ENCODE data around the gene FBXO38.

The FBXO38 gene

DNA sequence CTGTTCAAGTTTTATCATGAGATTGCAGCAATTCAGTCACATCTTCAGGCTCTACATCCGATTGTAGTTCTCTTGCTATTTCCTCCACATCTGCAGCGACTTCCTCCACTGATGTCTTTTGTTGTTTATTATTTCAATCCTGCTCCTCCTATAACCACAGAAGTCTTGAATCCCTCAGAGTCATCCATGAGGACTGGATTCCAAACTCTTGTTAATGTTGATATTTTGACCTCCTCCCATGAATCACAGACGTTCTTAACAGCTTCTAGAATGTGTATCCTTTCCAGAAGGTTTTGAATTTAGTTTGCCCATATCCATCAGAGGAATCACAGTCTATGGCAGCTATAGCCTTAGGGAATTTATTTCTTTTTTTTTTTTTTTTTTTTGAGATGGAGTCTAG is 3.6 kb downstream of the FBXO38 start:
- no peak for DNase-seq

DNA sequence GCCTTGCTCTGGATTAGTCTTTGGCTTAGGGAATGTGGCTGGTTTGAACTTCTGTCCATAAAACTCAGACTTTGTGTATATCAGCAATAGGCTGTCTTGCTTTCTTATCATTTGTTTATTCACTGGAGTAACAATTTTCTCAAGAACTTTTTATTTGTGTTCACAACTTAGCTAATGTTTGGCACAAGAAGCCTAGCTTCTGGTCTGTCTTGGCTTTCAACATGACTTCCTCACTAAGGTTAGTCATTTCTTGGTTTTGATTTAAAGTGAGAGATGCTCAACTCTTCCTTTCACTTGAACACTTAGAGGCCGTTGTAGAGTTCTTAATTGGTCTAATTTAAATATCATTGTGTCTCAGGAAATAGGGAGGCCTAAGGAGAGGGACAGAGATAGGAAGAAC is 4.9 kb downstream of the FBXO38 start:
- DNase-seq = no peak

GRCh38 chr5:148390914-148391313 is 7.2 kb downstream of the FBXO38 start:
- no peak for DNase-seq

- no peak for DNase-seq
These were observed 7.7 kb downstream of the FBXO38 start for GRCh38 chr5:148391422-148391821.

GRCh38 chr5:148393390-148393741 is 9.6 kb downstream of the FBXO38 start:
- no peak for DNase-seq

GRCh38 chr5:148394587-148395019 is 10.8 kb downstream of the FBXO38 start:
- DNase-seq = no peak

GRCh38 chr5:148395031-148395430 is 11.3 kb downstream of the FBXO38 start:
- DNase-seq = no peak

- DNase-seq = no peak
These were observed 14.3 kb downstream of the FBXO38 start for GRCh38 chr5:148397968-148398595.

GRCh38 chr5:148398698-148399121 is 15.0 kb downstream of the FBXO38 start:
- no peak for DNase-seq

- DNase-seq = no peak
These were observed 17.8 kb downstream of the FBXO38 start for GRCh38 chr5:148401604-148402003.

DNA sequence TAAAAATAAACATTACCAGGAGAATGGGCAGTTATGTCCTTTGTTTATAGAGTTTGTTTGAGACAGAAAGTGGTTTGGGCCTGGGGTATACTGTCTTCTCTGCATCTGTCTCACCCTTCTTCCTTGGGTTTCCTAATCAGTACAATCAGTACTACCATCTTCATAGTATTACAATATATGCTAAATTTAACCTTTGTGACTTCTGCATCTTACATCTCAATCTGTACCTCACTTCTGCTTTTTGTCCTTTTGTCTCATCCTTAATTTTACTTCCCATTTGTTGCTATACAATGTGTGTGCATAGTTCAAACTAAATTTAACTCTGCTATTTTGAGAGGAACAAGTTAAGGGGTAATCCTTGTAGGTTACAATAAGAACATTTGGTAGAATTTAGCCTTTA is 19.6 kb downstream of the FBXO38 start:
- DNase-seq = no peak

GRCh38 chr5:148406406-148406805 is 22.6 kb downstream of the FBXO38 start:
- no peak for DNase-seq

GRCh38 chr5:148408092-148408491 is 24.3 kb downstream of the FBXO38 start:
- DNase-seq = no peak

GRCh38 chr5:148412124-148412523 is 28.4 kb downstream of the FBXO38 start:
- no peak for DNase-seq

DNA sequence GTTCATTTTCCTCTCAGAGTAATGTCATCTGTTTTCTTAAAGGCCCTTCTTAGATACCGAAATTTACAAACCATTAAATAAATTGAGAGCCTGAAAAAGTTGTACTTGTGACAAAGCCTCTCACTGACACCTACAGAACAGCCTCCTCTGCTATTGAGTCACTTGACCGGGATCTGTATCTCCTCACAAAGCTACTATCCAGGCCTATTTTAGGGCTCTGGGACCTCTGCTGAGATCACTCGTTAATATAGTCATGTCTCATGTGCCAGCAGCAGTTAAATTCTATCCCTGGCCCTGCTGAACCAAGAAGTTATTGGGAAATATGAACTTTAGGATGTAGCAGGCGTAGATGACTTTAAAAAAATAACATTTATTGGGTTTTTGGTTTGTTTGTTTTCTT is 31.1 kb downstream of the FBXO38 start:
- no peak for DNase-seq

DNA sequence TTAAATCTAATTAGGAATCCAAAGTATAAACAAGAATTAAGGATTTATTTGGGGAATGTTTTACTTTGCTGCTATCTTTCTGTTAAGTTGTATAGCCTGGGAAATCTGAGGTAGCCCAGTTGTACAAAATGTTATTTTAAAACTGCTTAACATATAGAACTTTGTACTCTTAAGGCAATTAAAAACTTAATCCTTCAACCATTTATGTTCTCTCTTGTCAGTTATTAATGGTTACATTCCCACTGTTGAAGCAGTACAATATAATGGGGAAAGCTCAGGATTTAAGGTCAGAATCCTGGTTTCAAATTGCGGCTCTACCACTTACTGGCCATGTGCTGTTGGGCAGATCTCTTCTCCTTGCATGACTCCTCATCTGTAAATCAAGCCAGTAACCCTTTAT is 32.7 kb downstream of the FBXO38 start:
- no peak for DNase-seq

GRCh38 chr5:148416921-148417320 is 33.2 kb downstream of the FBXO38 start:
- no peak for DNase-seq

GRCh38 chr5:148418511-148418910 is 34.8 kb downstream of the FBXO38 start:
- no peak for DNase-seq

- DNase-seq = no peak
These were observed 37.9 kb downstream of the FBXO38 start for GRCh38 chr5:148421661-148422060.

GRCh38 chr5:148425808-148426207 is 42.0 kb downstream of the FBXO38 start:
- no peak for DNase-seq

- DNase-seq = no peak
These were observed 42.8 kb downstream of the FBXO38 start for GRCh38 chr5:148426514-148426913.

- no peak for DNase-seq
These were observed 43.7 kb downstream of the FBXO38 start for GRCh38 chr5:148427370-148428042.

GRCh38 chr5:148428848-148429247 is 45.1 kb downstream of the FBXO38 start:
- no peak for DNase-seq

DNA sequence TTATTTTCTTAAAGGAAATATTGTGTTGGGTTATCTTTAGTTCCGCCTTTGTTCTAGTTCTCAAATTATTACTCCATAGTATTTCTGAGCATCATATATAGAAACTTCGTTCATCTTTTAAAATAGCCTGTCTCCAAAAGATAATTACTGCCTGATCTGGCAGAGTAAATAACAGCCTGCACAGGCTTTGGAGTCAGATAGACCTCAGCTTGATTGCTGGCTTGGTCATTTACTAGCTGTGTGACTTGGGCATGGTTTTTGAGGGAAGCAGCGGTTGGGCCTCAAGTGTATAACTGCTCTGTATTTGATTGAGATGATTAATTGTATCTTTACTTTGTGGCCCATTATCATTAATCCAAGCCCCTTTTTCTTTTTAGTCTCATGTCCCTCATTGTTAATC is 50.1 kb downstream of the FBXO38 start:
- no peak for DNase-seq

DNA sequence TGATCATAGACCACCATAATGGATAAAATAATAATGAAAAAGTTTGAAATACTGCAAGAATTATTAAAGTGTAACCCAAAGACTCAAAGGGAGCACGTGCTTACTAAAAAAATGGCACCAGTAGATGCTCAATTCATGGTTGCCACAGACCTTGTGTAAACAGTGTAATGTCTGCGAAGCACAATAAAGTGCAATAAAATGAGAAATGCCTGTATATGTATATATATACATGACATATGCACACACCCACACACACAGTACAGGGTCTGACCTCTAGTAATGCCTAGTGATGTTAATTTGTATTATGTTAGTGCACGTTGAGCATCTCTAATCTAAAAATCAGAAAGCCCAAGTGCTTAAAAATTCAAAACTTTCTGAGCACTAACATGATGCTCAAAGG is 52.3 kb downstream of the FBXO38 start:
- DNase-seq = no peak
